ENCODE results near the gene MROH8.

- TF ChIP-seq CTCF (IDR thresholded peaks at IDR 0.05; ENCODE audit: insufficient read depth, low read length) (no peak), POLR2AphosphoS5 (IDR thresholded peaks at IDR 0.05; ENCODE audit: low read depth) (no peak)
Measured at GRCh38 chr20:37228656-37229055, 49.3 kb upstream of the MROH8 start.

Measured in HL-60 (cell line).